Testis (tissue), 3 donors: Measurements from ENCODE around the gene DMD. TPM values are rescaled to one million over a fixed set of nuclear protein-coding genes. Genes with fewer than 3 reads are reported as not detected.

Experiments
- DNase-seq: peaks from one replicate; pipeline ENCODE4 v3.0.0-alpha.2; 2019
- H3K27ac ChIP-seq, 2 donors: fragments of 200-600 bp; sonication (generic); one replicate each; pipeline ENCODE4 v1.5.1; 2019
- H3K27me3 ChIP-seq: fragments of 200-600 bp; sonication (generic); one replicate; pipeline ENCODE4 v1.5.1; 2019
- H3K36me3 ChIP-seq: fragments of 200-600 bp; sonication (generic); one replicate; pipeline ENCODE4 v1.5.1; 2017; ENCODE audit warnings: low read depth; ENCODE audit errors: missing control alignments
- H3K4me1 ChIP-seq: fragments of 200-600 bp; sonication (generic); one replicate; pipeline ENCODE4 v1.5.1; 2019
- H3K4me3 ChIP-seq, 2 donors: fragments of 200-600 bp; sonication (generic); one replicate each; pipeline ENCODE4 v1.5.1; 2017 to 2019
- H3K9me3 ChIP-seq: fragments of 200-600 bp; sonication (generic); one replicate; pipeline ENCODE4 v1.5.1; 2017
- POLR2A ChIP-seq: fragments of 450-650 bp; IDR thresholded peaks from one replicate; pipeline ENCODE4 v1.6.1; 2017; ENCODE audit warnings: antibody characterized with exemption, mild to moderate bottlenecking, moderate library complexity
- WGBS, 2 donors: methylation state at CpG; one replicate each; pipeline ENCODE4 v1.1.5; 2018; 5-methylcytosine and 5-hydroxymethylcytosine counted together
- intact Hi-C: fragments of 100-400 bp; cut with DNase I; formaldehyde crosslinking; loops from one replicate; pipeline ENCODE4 v1.15.1; 2023; ENCODE audit warnings: low total_unique reads
- polyA plus RNA-seq: library from polyadenylated mRNA; stranded (reverse); fragments of 350-450 nt; fragmentation: Illumina TruSeq; extraction: RNeasy Lipid Tissue Mini Kit (QIAGEN cat#74804); gene quantifications from one replicate; pipeline ENCODE4 v1.2.3, GENCODE V29; 2014; ENCODE audit warnings: low read depth, low replicate concordance; ENCODE audit not compliant: insufficient read depth
- total RNA-seq, 2 donors: library from RNA; depleted of rRNA; stranded (reverse); fragments of >200 nt; gene quantifications; one replicate each; pipeline ENCODE4 v1.2.3, GENCODE V29; 2016
- TF ChIP-seq, protein P1 (sequence below), 3 experiments: fragments of 450-650 bp in 2 of 3; fragments of 200-600 bp in 1 of 3; sonication (generic) in 1 of 3; IDR thresholded peaks; one replicate each; pipeline ENCODE4 v1.5.1; 2016 to 2019; ENCODE audit warnings: antibody characterized with exemption in 3 of 3, mild to moderate bottlenecking in 2 of 3, moderate library complexity in 1 of 3

DMD gene
- total and polyA plus RNA-seq, 3 donors from 2014 or later = 11.3 to 34.1 (median 24.2) TPM

GRCh38 chrX:32896088-32896487, 315.3 kb downstream of the DMD start:
- intact Hi-C loops = no loop called here
- no peaks in the 10 kb centered on the region for H3K4me1 ChIP-seq
- DNase-seq = no peak
- H3K4me3 ChIP-seq = no peak overlapping the region
- WGBS, 2 donors = 48 to 69% methylated on average over 3 of the region's 3 CpGs
- no peak for TF ChIP-seq POLR2A
- TF ChIP-seq, protein P1, sequence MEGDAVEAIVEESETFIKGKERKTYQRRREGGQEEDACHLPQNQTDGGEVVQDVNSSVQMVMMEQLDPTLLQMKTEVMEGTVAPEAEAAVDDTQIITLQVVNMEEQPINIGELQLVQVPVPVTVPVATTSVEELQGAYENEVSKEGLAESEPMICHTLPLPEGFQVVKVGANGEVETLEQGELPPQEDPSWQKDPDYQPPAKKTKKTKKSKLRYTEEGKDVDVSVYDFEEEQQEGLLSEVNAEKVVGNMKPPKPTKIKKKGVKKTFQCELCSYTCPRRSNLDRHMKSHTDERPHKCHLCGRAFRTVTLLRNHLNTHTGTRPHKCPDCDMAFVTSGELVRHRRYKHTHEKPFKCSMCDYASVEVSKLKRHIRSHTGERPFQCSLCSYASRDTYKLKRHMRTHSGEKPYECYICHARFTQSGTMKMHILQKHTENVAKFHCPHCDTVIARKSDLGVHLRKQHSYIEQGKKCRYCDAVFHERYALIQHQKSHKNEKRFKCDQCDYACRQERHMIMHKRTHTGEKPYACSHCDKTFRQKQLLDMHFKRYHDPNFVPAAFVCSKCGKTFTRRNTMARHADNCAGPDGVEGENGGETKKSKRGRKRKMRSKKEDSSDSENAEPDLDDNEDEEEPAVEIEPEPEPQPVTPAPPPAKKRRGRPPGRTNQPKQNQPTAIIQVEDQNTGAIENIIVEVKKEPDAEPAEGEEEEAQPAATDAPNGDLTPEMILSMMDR (IDR thresholded peaks at IDR 0.05) = no peak
- no peaks in the 10 kb centered on the region for H3K36me3 ChIP-seq
- H3K27ac ChIP-seq = no peak overlapping the region
- H3K9me3 ChIP-seq = no peaks in the 10 kb centered on the region
- no peaks in the 10 kb centered on the region for H3K27me3 ChIP-seq

DNA sequence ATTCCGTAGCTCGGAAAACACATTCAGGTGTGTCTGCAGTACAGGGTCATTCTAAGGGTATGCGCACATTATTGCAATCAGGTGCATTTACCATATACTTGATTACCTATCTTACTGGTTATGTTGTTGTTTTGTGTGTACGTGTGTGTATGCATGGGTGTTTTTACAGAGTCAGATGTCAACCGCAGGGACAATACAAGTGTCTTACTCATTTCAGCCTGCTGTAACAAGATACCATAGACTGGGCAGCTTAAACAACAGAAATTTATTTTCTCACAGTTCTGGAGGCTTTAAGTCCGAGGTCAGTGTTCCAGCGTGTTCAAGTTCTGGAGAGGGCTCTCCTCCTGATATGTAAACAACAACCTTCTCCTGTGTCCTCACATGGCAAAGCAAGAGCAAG, 316.7 kb downstream of the DMD start:
- no peak for DNase-seq
- intact Hi-C loops = no loop called here
- TF ChIP-seq, protein P1 (IDR thresholded peaks at IDR 0.05) = no peak
- TF ChIP-seq POLR2A = no peak
- no peak overlapping the region for H3K4me3 ChIP-seq
- no peaks in the 10 kb centered on the region for H3K27me3 ChIP-seq
- H3K27ac ChIP-seq = no peak overlapping the region
- no peaks in the 10 kb centered on the region for H3K9me3 ChIP-seq
- H3K36me3 ChIP-seq = no peaks in the 10 kb centered on the region
- 40 to 87% methylated on average over 2 to 6 of the region's 7 CpGs for WGBS, 2 donors
- H3K4me1 ChIP-seq = no peaks in the 10 kb centered on the region

- H3K36me3 ChIP-seq = no peaks in the 10 kb centered on the region
- no peak overlapping the region for H3K27ac ChIP-seq
- no peaks in the 10 kb centered on the region for H3K27me3 ChIP-seq
- 73 to 82% methylated on average over 4 to 5 of the region's 5 CpGs for WGBS, 2 donors
- no peak overlapping the region for H3K4me3 ChIP-seq
- H3K9me3 ChIP-seq = no peaks in the 10 kb centered on the region
- H3K4me1 ChIP-seq = no peaks in the 10 kb centered on the region
- no peak for TF ChIP-seq POLR2A
- TF ChIP-seq, protein P1 (IDR thresholded peaks at IDR 0.05) = no peak
- no peak for DNase-seq
- intact Hi-C loops = no loop called here
Observed at GRCh38 chrX:32893751-32894150, 317.6 kb downstream of the DMD start.

GRCh38 chrX:32877592-32877991, 333.8 kb downstream of the DMD start:
- 79 to 84% methylated on average over 3 of the region's 3 CpGs for WGBS, 2 donors
- TF ChIP-seq, protein P1 (IDR thresholded peaks at IDR 0.05) = no peak
- no peak for TF ChIP-seq POLR2A
- DNase-seq = no peak
- H3K4me1 ChIP-seq = no peaks in the 10 kb centered on the region
- no peaks in the 10 kb centered on the region for H3K27me3 ChIP-seq
- no peak overlapping the region for H3K4me3 ChIP-seq
- no peak overlapping the region for H3K27ac ChIP-seq
- intact Hi-C loops = no loop called here
- no peaks in the 10 kb centered on the region for H3K36me3 ChIP-seq
- H3K9me3 ChIP-seq = no peaks in the 10 kb centered on the region

GRCh38 chrX:32874839-32875238, 336.5 kb downstream of the DMD start:
- Histone ChIP-seq H3K4me1 (no peaks in the 10 kb centered on the region), H3K9me3 (no peaks in the 10 kb centered on the region), H3K36me3 (no peaks in the 10 kb centered on the region), H3K4me3 (no peak overlapping the region), H3K27ac (no peak overlapping the region), H3K27me3 (no peaks in the 10 kb centered on the region)
- intact Hi-C loops = no loop called here
- TF ChIP-seq POLR2A = no peak
- TF ChIP-seq, protein P1 (IDR thresholded peaks at IDR 0.05) = no peak
- DNase-seq = no peak
- 81 to 84% methylated on average over 4 of the region's 4 CpGs for WGBS, 2 donors
